Mucosa of rectum (tissue), 2 donors: ENCODE measurements around the gene PLPP7.
"Not testable (repeated sequence)": the region's sequence is repeated elsewhere in the genome, so short reads cannot be mapped to it uniquely, and the experiment has no call there.

Source experiments
- H3K27ac ChIP-seq, 2 donors: one replicate each; pipeline ENCODE4 v1.7.0; 2013; ENCODE audit warnings: inconsistent platforms in 2 of 2, low read depth in 2 of 2, low read length in 2 of 2
- H3K27me3 ChIP-seq, 2 donors: one replicate each; pipeline ENCODE4 v1.7.0; 2013; ENCODE audit warnings: low read length in 2 of 2; ENCODE audit not compliant: control insufficient read depth in 2 of 2, insufficient read depth in 2 of 2
- H3K36me3 ChIP-seq, 2 donors: one replicate each; pipeline ENCODE4 v1.7.0; 2013; ENCODE audit warnings: low read length in 2 of 2; ENCODE audit not compliant: control insufficient read depth in 2 of 2, insufficient read depth in 2 of 2
- H3K4me1 ChIP-seq, 2 donors: one replicate each; pipeline ENCODE4 v1.7.0; 2013; ENCODE audit warnings: low read length in 2 of 2, mild to moderate bottlenecking in 1 of 2; ENCODE audit not compliant: control insufficient read depth in 2 of 2, insufficient read depth in 2 of 2
- H3K4me3 ChIP-seq, 2 donors: one replicate each; pipeline ENCODE4 v1.7.0; 2013; ENCODE audit warnings: low read length in 2 of 2
- H3K9ac ChIP-seq, 2 donors: one replicate each; pipeline ENCODE4 v1.7.0; 2013; ENCODE audit warnings: low read length in 2 of 2, low read depth in 1 of 2, mild to moderate bottlenecking in 1 of 2
- H3K9me3 ChIP-seq, 2 donors: one replicate each; pipeline ENCODE4 v1.7.0; 2013; ENCODE audit warnings: low read length in 2 of 2; ENCODE audit not compliant: control insufficient read depth in 2 of 2
- donor health status: healthy.
- donor health status: Normal muscosa, but diverticular disease.

The PLPP7 gene

DNA sequence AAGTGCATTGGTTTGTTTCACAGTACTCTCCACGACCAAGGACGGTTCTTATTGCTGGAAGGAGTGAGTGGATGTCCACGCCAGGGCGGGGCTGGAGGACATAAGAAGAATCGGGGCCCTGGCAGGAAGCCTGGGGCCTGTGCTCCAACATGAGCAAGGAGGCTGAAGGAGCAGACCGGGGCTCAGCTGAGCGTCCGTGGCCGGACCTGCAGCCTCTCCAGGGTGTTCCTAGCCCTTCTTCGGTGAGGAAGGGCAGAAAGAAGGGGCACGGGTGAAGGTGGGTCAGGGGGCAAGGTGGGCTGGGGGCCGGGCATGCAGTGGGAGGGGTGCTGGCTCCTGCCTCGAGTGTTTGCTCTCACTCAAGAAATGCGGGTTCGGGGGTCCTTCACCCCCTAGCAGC lies 31.3 kb upstream of the PLPP7 start:
- Histone ChIP-seq H3K9me3 (no peaks in the 10 kb centered on the region), H3K27ac (no peak overlapping the region), H3K4me1 (peaks cover 7 to 14% of the 10 kb centered on the region in 2 donors), H3K36me3 (peaks cover 3 to 8% of the 10 kb centered on the region in 2 donors), H3K9ac (no peak overlapping the region), H3K4me3 (no peak overlapping the region), H3K27me3 (no peaks in the 10 kb centered on the region)

DNA sequence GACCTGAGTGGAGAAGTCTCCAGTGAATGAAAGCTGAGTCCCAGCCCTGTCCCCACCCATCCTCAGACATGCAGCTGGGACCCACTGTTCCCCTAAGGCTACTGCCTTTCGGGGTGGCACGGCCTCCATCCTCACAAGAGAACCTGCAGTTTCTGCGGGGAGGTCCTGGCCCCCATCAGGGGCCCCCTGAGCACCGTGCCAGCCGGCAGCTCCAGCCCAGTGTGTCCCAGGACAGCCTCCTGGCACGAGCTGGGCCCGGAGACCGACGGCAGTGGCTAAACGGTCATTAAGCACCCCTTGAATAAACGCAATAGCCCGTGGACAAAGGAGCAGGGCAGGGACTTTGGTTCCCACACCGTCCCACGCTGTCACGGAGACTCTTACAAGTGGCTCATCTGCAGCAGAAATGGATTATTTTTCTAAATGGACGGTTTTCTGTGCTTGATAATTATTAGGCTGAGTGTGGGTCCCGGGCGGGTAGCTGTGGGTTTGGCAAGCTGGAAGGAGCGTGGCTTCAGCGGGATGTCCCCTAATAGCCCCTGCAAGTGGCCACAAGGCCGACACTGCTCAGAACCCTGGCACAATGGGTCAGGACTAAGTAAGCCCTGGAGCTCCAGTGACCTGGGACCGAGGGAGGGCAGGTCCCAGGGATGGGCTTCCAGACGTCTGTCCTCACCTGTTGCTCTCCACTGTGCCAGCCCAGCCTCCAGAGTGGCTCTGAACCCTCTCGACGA lies 30.7 kb upstream of the PLPP7 start:
- H3K9me3 ChIP-seq = no peaks in the 10 kb centered on the region
- H3K4me1 ChIP-seq = peaks cover 7 to 12% of the 10 kb centered on the region in 2 donors
- H3K9ac ChIP-seq = no peak overlapping the region
- no peak overlapping the region for H3K4me3 ChIP-seq
- no peak overlapping the region for H3K27ac ChIP-seq
- H3K36me3 ChIP-seq = peaks cover 3 to 8% of the 10 kb centered on the region in 2 donors
- H3K27me3 ChIP-seq = no peaks in the 10 kb centered on the region

DNA sequence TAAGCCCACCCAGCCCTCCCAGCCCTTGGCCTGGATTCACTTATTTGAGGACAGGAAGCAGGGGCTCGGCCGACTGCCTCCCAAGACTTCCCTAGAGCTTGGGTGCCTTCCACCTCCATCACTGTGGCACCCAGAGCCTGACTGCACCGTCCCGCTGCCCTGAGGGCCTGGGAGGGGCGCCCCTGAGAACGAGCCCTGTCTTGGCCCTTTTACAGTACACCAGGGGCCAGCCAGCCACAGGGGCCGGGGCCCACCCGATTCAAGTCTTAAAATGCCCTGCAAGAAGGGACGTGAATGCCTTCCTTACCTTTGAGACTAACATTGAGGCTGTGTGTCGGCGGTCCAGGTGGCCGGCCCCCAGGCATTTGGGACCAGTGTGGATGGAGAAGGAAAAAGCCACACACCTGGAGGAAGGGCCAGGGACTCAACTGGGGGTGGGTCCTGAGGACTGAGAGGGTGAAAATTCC lies 30.1 kb upstream of the PLPP7 start:
- no peak overlapping the region for H3K4me3 ChIP-seq

DNA sequence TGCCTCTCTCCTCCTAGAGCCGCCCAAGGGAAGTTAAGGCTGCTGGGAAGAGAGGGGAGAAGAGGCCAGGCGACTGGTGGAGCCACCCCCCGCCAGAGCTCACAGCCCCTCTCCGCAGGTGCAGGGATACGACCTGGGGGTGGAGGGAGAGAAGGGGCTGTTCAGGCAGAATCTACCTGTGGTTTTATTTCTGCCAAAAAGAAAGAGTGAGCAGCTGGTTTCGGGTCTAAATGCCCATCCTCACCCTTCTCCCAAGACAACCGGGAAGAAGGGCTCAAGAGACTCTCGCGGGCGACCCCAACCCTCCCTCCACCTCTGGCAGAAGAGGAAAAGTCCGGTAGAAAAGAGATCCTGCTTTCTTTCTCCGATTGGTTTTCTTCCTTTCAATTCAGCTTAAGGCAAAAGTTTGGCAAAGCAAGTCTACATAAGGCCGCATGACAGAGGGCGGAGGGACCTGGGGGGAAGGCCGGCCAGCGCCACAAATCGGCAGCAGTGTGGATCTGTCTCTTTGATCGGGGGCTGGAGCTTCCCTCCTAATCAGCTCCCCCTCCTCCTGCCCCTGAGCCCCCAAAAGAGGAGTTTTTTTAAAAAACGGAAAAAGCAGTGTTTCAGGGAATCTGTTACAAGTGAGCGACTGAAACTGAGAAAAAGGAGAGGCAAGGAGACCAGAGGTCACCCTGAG lies 29.5 kb upstream of the PLPP7 start:
- H3K9ac ChIP-seq = no peak overlapping the region
- peaks cover 7 to 10% of the 10 kb centered on the region in 2 donors for H3K4me1 ChIP-seq
- no peak overlapping the region for H3K4me3 ChIP-seq
- H3K27me3 ChIP-seq = no peaks in the 10 kb centered on the region
- no peak overlapping the region for H3K27ac ChIP-seq
- no peaks in the 10 kb centered on the region for H3K9me3 ChIP-seq
- H3K36me3 ChIP-seq = peaks cover 3 to 8% of the 10 kb centered on the region in 2 donors

More for the DNA sequence above, 30.1 kb upstream of the PLPP7 start:
- no peak overlapping the region for H3K9ac ChIP-seq
- peaks cover 7 to 12% of the 10 kb centered on the region in 2 donors for H3K4me1 ChIP-seq
- H3K9me3 ChIP-seq = no peaks in the 10 kb centered on the region
- peaks cover 3 to 8% of the 10 kb centered on the region in 2 donors for H3K36me3 ChIP-seq
- H3K27me3 ChIP-seq = no peaks in the 10 kb centered on the region
- no peak overlapping the region for H3K27ac ChIP-seq

DNA sequence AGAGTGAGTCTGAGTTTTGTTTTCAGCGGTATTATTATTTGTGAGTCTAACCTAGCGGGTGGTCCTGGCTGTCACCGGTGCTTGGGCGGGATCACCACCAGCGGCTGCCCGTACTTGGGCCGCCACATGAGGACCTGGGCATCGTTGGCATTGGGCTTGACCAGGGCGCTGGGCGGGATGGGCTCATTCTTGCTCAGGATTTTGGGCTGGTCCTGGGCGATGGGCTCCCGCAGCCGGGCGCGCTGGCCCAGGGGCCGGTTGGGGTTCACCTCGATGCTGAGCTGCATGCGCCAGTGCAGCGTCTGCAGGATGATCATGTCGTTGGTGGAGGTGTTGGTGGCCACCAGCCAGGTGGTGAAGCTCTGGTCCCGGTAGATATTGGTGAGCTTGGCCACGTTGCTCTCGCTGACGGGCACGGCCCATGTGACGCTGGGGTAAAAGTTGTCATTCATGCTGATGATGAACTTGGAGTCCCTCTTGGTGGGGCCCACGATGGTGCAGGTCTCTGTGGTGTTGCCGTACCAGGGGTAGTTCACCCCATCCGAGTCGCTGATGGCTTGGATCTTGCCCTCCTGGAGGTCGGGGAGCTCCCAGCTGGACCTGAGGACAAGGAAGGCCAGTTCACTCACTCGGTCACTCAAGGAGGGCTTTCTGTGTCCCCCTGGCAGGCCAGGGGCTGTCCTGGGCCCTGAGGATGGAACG lies 28.6 kb upstream of the PLPP7 start:
- H3K4me3 ChIP-seq = no peak overlapping the region
- peaks cover 6 to 7% of the 10 kb centered on the region in 2 donors for H3K4me1 ChIP-seq
- no peaks in the 10 kb centered on the region for H3K27me3 ChIP-seq
- no peaks in the 10 kb centered on the region for H3K9me3 ChIP-seq
- H3K9ac ChIP-seq = no peak overlapping the region
- H3K36me3 ChIP-seq = peaks cover 3 to 8% of the 10 kb centered on the region in 2 donors
- H3K27ac ChIP-seq = no peak overlapping the region

DNA sequence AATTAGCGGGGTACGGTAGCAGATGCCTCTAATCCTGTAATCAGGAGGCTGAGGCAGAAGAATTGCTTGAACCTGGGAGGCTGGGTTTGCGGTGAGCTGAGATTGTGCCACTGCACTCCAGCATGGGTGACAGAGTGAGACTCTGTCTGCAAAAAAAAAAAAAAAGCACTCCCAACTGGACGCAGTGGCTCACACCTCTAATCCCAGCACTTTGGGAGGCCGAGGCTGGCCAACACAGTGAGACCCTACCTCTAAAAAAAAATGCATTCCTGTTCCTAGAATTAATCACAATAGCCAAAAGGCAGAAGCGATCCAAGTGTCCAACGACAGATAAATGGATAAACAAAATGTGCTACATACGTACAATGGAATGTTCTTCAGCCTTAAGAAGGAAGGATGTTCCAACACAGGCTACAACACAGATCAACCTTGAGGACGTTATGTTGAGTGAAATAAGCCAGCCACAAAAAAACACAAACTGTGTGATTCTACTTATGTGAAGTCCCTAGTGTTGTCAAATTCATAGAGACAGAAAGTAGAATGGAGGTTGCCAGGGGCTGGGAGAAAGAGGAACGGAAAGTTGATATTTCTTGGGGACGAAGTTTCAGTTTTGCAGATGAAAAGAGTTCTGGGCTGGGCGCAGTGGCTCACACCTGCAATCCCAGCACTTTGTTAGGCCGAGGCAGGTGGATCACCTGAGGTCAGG lies 27.0 kb upstream of the PLPP7 start:
- Histone ChIP-seq H3K36me3 (peaks cover 3 to 8% of the 10 kb centered on the region in 2 donors), H3K4me1 (peaks cover 2 to 4% of the 10 kb centered on the region in 2 donors), H3K27ac (peak overlapping the region in 1 of 2 donors; percentile 26), H3K9ac (no peak overlapping the region), H3K27me3 (no peaks in the 10 kb centered on the region), H3K9me3 (no peaks in the 10 kb centered on the region), H3K4me3 (no peak overlapping the region)

DNA sequence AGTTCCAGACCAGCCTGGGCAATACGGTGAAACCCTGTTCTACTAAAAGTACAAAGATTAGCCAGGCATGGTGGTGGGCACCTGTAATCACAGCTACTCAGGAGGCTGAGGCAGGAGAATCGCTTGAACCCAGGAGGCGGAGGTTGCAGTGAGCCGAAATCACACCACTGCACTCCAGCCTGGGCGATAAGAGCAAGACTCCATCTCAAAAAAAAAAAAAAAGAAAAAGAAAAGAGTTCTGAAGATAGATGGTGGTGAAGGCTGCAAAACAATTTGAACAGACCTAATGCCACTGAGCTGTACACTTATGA lies 26.5 kb upstream of the PLPP7 start:
- not testable (repeated sequence) for H3K36me3 ChIP-seq, H3K4me3 ChIP-seq, H3K9ac ChIP-seq, H3K27me3 ChIP-seq, H3K4me1 ChIP-seq, H3K9me3 ChIP-seq, H3K27ac ChIP-seq

DNA sequence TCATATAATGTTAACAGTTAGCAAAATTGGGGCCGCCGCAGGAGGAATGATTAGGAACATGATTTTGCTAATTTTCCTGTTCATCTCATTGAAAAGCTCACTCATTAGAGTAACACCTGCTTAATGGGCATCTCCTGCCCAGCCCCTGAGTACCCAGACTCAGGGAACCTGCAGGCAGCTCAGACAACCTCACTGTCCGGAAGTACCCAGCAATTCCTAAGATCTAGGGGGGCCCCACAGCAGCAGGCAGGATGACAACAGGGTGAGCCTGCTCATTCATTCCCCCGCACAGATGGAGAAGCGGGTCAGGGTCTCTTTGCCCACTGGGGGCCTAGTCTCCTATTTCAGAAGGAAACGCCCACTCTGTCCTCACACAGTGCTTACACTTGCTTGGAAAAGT lies 25.8 kb upstream of the PLPP7 start:
- no peaks in the 10 kb centered on the region for H3K27me3 ChIP-seq
- H3K36me3 ChIP-seq = peaks cover 3 to 8% of the 10 kb centered on the region in 2 donors
- no peaks in the 10 kb centered on the region for H3K9me3 ChIP-seq
- no peak overlapping the region for H3K27ac ChIP-seq
- H3K4me1 ChIP-seq = peaks cover 2 to 4% of the 10 kb centered on the region in 2 donors
- no peak overlapping the region for H3K9ac ChIP-seq
- no peak overlapping the region for H3K4me3 ChIP-seq

DNA sequence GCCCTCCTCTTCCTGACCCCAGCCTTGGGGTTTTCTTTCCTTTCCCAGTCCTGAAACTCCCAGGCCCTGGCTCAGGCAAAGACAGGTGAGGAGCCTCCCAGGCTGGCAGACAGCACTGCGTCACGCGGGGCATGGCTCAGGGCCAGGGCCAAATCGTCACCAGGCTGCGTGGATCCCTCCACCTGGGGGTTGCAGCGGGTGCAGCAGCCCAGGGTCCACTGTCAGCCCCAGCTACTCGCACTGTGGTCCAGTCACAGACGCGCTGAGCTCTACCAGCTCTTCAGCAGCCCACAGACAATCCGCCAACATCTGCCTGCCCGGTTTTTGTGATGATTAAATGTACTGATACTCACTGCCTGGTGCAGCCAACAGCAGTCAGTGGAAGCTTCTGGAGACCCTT lies 25.3 kb upstream of the PLPP7 start:
- H3K4me1 ChIP-seq = peaks cover 2 to 6% of the 10 kb centered on the region in 2 donors
- H3K4me3 ChIP-seq = no peak overlapping the region

More for the DNA sequence above, 25.3 kb upstream of the PLPP7 start:
- Histone ChIP-seq H3K9ac (no peak overlapping the region), H3K36me3 (peaks cover 3 to 8% of the 10 kb centered on the region in 2 donors), H3K27ac (peak overlapping the region in 1 of 2 donors; percentile 9), H3K9me3 (no peaks in the 10 kb centered on the region), H3K27me3 (no peaks in the 10 kb centered on the region)
